GM21360 (cell line): Measurements from ENCODE around the gene CDK5RAP2.
A peak's percentile ranks its signal among the peaks of the same experiment; 100 is the strongest.

Experiments used
- ATAC-seq: cut with Tn5 transposase; IDR thresholded peaks from one replicate; pipeline ENCODE4 v1.9.1; 2021; ENCODE audit warnings: mild to moderate bottlenecking, moderate library complexity; ENCODE audit not compliant: unreplicated experiment

CDK5RAP2 gene

DNA sequence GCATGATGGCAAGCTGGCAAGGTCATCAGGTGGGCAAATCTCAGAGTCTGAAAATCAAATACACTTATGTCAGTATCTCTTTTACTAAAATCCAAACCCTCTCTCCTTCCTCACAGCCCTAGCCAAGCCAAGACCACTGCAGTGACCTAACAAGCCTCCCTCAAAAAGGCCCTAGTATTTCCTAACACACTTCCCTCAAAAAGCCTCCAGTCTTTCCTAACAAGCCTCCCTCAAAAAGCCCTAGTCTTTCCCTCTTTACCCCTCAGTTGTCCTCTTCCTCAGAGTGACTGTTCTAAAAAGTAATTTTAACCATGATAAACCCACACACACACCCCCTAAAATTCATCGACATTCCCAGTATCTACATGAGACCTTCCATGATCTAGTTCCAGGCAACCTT lies 140.0 kb downstream of the CDK5RAP2 start:
- no peak for ATAC-seq

DNA sequence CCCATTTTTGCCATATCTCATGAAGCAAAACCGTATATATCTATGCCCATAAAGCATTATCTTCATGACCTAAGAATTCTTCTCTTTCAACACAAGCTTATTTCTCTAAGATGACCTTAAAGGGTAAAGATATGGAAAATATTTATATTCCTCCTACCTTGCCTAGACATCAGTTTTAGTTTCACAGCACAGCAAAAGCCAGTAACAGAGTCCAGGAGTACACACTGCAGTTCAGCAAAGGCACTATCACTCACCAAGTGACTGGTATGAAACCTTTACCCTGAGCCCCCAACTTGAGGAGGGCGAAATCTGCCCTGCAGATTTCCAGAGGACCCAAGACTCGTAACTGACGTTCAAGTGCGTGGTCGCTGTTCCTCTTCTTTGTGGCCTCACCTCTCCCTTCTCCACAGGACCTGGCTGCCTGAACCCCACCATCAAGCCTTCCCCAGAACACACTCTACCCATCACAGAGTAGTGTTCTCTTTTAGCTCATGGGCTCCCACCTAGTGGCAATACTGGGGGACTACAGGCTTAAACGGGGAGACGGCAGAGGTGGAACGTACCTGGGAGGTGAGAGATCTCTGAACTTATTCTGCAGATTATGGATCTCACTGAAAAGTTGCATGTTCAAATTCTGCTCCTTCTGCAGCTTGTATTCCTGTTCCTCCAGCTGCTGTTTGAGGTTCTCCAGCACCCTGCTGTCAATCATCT lies 141.0 kb downstream of the CDK5RAP2 start:
- peak; percentile 57 for ATAC-seq

GRCh38 chr9:120438111-120438510 lies 141.9 kb downstream of the CDK5RAP2 start:
- ATAC-seq, result no peak

- ATAC-seq, result no peak
Measured at GRCh38 chr9:120436983-120437475, 142.9 kb downstream of the CDK5RAP2 start.

GRCh38 chr9:120436446-120436845 lies 143.5 kb downstream of the CDK5RAP2 start:
- ATAC-seq, result no peak

DNA sequence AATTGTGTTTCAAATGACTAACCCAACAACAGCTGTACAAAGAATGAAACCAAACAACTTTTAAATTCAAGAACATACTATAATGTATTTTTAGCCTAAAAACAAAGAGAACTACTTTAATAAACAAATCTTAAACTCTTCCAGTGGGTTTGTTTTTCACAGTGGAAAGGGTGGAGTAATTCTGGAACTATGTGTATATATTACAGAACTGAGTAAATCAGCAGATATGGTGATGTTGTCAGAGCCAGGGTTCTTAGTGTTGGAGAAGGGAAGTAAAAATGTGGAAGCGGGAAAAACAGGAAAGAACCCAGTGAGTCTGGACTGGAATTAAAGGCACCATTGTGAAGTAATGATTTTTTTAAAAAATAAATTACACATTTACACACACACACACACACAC lies 144.9 kb downstream of the CDK5RAP2 start:
- no peak for ATAC-seq

DNA sequence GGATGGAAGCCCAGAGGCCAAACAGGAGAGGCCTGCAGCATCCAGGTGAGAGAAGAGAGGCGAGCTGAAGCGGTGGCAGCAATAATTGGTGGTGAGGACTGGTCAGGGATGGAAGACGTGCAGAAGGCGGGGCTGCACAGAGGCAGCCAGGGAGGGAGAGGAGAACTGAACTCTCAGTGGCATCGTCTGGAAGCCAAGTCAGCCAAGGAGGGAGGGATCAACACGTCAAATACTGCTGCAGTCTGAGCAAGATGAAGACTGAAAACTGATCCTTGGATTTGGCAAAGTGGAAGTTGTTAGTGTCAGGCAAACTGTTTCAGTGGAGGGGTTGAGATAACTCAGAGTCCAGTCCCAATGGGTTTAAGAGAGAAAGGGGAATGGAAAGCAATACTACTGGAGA lies 145.4 kb downstream of the CDK5RAP2 start:
- no peak for ATAC-seq

GRCh38 chr9:120433701-120434100 lies 146.3 kb downstream of the CDK5RAP2 start:
- ATAC-seq, result no peak

DNA sequence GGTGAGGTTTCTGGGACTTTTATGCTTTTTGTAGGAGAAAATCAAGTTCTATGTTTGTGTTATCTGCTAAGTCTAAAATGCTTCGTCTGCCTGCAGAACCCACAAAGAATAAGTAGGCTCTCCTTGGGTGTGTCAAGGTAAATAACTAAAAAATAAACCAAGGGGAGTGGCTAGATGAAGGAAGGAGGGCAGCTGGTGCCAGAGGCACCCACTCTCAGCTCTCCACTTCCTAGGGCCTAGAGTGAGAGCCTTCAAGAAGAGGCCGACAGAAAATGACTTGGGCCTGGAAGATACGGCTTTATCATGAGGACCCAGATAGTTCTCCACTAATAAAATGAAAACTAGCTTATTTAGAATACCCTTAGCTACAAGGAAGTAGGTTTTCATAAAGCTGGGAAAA lies 147.4 kb downstream of the CDK5RAP2 start:
- no peak for ATAC-seq

DNA sequence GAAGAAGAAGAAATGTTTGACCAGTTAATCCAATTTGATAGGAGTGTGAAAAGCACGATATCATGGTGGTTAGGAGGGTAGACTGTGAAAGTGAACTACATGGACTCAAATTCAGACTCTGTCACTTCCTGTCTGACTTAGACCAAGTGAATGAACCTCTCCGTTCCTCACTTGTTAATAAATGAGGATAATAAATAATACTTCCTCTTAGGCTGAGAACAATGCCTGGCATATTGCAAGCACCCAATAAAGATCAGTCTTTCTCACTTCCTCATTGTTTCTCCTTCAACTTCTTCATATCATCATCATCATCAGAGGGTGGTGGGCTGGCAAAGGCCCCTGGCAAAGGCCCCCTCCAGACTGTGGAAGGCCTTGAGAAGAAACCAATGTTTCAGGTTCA lies 148.7 kb downstream of the CDK5RAP2 start:
- ATAC-seq, result no peak

- no peak for ATAC-seq
Measured at GRCh38 chr9:120424248-120424647, 155.7 kb downstream of the CDK5RAP2 start.

- no peak for ATAC-seq
Measured at GRCh38 chr9:120423812-120424211, 156.2 kb downstream of the CDK5RAP2 start.

GRCh38 chr9:120421977-120422376 lies 158.0 kb downstream of the CDK5RAP2 start:
- ATAC-seq, result no peak

GRCh38 chr9:120418315-120418714 lies 161.7 kb downstream of the CDK5RAP2 start:
- ATAC-seq, result no peak

- ATAC-seq, result no peak
Measured at GRCh38 chr9:120416781-120417427, 163.1 kb downstream of the CDK5RAP2 start.

DNA sequence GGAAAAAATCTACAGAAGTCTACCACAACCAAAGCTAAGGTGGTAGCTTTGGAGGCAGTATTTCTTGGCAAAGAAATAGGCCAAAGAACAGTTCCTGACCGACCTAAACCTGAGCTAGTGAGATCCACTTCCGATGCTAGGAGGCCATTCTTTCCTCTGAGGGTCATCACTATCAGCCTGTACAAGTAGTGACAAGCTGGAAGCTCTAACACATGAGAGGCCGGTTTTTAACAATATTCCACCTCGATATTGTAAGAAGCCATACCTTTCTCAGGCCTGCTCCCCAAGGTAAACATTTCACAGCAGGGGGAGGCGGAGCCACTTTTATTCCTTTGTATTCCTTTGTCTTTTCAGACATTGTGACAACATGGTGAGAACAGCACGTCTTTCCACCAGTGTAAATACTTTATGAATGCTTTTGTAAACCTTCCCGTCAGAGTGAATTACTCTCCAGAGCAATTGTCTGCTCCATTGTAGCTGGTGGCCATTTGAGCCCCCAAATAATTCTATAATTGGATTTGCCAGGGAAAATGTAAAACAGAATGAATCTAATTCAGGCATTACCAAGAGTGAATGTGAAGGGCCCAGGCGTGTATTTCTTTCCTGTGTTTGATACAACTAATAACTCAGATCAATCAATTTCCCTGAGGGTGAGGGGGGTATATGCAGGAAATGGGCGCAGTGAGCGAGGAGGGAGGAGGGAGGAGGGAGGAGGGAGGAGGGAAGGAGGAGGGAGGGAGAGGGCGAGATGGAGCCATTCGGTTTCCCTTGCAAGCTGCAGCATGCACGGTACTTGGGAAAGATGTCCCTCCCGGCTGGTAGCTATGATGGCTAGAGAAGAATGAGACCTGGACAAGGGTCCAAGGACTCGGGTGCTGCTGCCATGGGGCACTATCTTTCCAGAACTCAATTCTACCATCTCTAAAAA lies 166.6 kb downstream of the CDK5RAP2 start:
- ATAC-seq, result no peak

GRCh38 chr9:120412425-120412951 lies 167.5 kb downstream of the CDK5RAP2 start:
- ATAC-seq, result no peak

- no peak for ATAC-seq
Measured at GRCh38 chr9:120411862-120412424, 168.0 kb downstream of the CDK5RAP2 start.

DNA sequence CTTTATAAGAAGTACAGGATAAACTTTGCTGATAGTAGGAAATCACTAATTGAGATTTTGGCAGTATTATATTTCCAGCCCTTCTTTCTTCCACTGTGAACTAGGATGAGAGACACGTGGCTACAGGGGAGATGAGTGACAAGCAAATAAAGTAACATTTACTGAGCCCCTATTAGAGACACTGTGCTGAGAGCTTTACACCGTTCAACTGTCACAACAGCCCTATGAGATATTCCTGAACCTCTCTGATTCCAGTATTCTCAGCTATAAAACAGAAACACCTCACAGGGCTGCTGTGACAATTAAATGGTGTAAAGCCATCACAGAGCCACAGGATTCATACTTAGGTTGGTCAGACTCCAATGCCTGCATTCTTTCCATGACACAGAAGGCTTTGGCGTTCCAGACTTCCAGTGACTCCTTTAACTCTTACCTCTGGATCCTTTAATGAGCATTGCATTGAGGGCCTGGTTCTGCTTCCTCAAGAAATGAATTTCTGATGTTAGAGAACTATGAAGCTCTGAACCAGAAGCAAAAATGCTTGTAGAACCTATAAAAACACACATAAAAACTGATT lies 169.0 kb downstream of the CDK5RAP2 start:
- no peak for ATAC-seq

GRCh38 chr9:120408680-120409258 lies 171.2 kb downstream of the CDK5RAP2 start:
- no peak for ATAC-seq
